ENCODE results near the gene GPR137C. TPM values are rescaled to one million over a fixed set of nuclear protein-coding genes. Genes with fewer than 3 reads are reported as not detected.

Gene GPR137C
- polyA plus RNA-seq, 1 donor (not counting 4 experiments of a cell fraction or from before 2014, with no cell fraction given), result 0.05 TPM

- H3K4me3 ChIP-seq (ENCODE audit: control insufficient read depth in 2 of 3, extremely low read depth in 1 of 3, insufficient read depth in 2 of 3, low read depth in 1 of 3, low read length in 3 of 3), result no peak overlapping the region
- no peaks in the 10 kb centered on the region for H3K9me1 ChIP-seq (ENCODE audit: control insufficient read depth, extremely low read depth, insufficient read depth, low read length)
- no peaks in the 10 kb centered on the region for H3K9me3 ChIP-seq (ENCODE audit: control insufficient read depth, low read depth, low read length)
- DNase-seq (ENCODE audit: low read depth, low spot score) (no peak), FAIRE-seq (no peak)
- H3K9ac ChIP-seq (ENCODE audit: control insufficient read depth, extremely low read depth, insufficient read depth, low read length), result no peak overlapping the region
- H3K79me2 ChIP-seq (ENCODE audit: control insufficient read depth, insufficient read depth, low read length), result no peaks in the 10 kb centered on the region
- dilution Hi-C loops (cut with MboI; ENCODE audit: extremely low pct_ligation_motif_present, low sequenced_read_pairs), result no loop called here
- no peaks in the 10 kb centered on the region for H3K36me3 ChIP-seq (ENCODE audit: control insufficient read depth in 2 of 2, extremely low read depth in 1 of 2, insufficient read depth in 2 of 2, low read length in 2 of 2)
- TF ChIP-seq EZH2 (IDR thresholded peaks at IDR 0.05; ENCODE audit: low read length) (no peak), CTCF (optimal IDR thresholded peaks at IDR 0.05 in 1 of 3, IDR thresholded peaks at IDR 0.05 in 1 of 3, conservative IDR thresholded peaks at IDR 0.05 in 1 of 3; ENCODE audit: extremely low read depth in 1 of 3, insufficient read depth in 2 of 3, low read length in 3 of 3) (no peak)
- H2AFZ ChIP-seq (ENCODE audit: control insufficient read depth, low read length), result no peak overlapping the region
- H3K27ac ChIP-seq (ENCODE audit: control insufficient read depth, insufficient read depth, low read length), result no peak overlapping the region
- no peak overlapping the region for H3K4me2 ChIP-seq (ENCODE audit: control insufficient read depth, extremely low read depth, insufficient read depth, low read depth, low read length)
- no peaks in the 10 kb centered on the region for H3K4me1 ChIP-seq (ENCODE audit: control insufficient read depth, extremely low read depth, insufficient read depth, low read length)
- H4K20me1 ChIP-seq (ENCODE audit: control insufficient read depth, extremely low read depth, insufficient read depth, low read length), result no peaks in the 10 kb centered on the region
- H3K27me3 ChIP-seq (ENCODE audit: control insufficient read depth, extremely low read depth, insufficient read depth, low read length), result no peaks in the 10 kb centered on the region
Observed at GRCh38 chr14:52514046-52514811, 38.4 kb upstream of the GPR137C start.

- H3K4me2 ChIP-seq (ENCODE audit: control insufficient read depth, extremely low read depth, insufficient read depth, low read depth, low read length), result no peak overlapping the region
- dilution Hi-C loops (cut with MboI; ENCODE audit: extremely low pct_ligation_motif_present, low sequenced_read_pairs), result no loop called here
- no peaks in the 10 kb centered on the region for H3K4me1 ChIP-seq (ENCODE audit: control insufficient read depth, extremely low read depth, insufficient read depth, low read length)
- H3K4me3 ChIP-seq (ENCODE audit: control insufficient read depth in 2 of 3, extremely low read depth in 1 of 3, insufficient read depth in 2 of 3, low read depth in 1 of 3, low read length in 3 of 3), result no peak overlapping the region
- H3K9me3 ChIP-seq (ENCODE audit: control insufficient read depth, low read depth, low read length), result no peaks in the 10 kb centered on the region
- H3K27me3 ChIP-seq (ENCODE audit: control insufficient read depth, extremely low read depth, insufficient read depth, low read length), result no peaks in the 10 kb centered on the region
- no peak for FAIRE-seq
- H3K9ac ChIP-seq (ENCODE audit: control insufficient read depth, extremely low read depth, insufficient read depth, low read length), result no peak overlapping the region
- no peaks in the 10 kb centered on the region for H3K9me1 ChIP-seq (ENCODE audit: control insufficient read depth, extremely low read depth, insufficient read depth, low read length)
- no peaks in the 10 kb centered on the region for H4K20me1 ChIP-seq (ENCODE audit: control insufficient read depth, extremely low read depth, insufficient read depth, low read length)
- H3K79me2 ChIP-seq (ENCODE audit: control insufficient read depth, insufficient read depth, low read length), result no peaks in the 10 kb centered on the region
- no peaks in the 10 kb centered on the region for H3K36me3 ChIP-seq (ENCODE audit: control insufficient read depth in 2 of 2, extremely low read depth in 1 of 2, insufficient read depth in 2 of 2, low read length in 2 of 2)
- no peak overlapping the region for H3K27ac ChIP-seq (ENCODE audit: control insufficient read depth, insufficient read depth, low read length)
- H2AFZ ChIP-seq (ENCODE audit: control insufficient read depth, low read length), result no peak overlapping the region
- no peak for TF ChIP-seq EZH2 (IDR thresholded peaks at IDR 0.05; ENCODE audit: low read length)
- no peak for DNase-seq (ENCODE audit: low read depth, low spot score)
Observed at GRCh38 chr14:52522033-52522432, 30.6 kb upstream of the GPR137C start.

Data from keratinocyte (primary cell).